ENCODE results near the gene RBM26.

The RBM26 gene

DNA sequence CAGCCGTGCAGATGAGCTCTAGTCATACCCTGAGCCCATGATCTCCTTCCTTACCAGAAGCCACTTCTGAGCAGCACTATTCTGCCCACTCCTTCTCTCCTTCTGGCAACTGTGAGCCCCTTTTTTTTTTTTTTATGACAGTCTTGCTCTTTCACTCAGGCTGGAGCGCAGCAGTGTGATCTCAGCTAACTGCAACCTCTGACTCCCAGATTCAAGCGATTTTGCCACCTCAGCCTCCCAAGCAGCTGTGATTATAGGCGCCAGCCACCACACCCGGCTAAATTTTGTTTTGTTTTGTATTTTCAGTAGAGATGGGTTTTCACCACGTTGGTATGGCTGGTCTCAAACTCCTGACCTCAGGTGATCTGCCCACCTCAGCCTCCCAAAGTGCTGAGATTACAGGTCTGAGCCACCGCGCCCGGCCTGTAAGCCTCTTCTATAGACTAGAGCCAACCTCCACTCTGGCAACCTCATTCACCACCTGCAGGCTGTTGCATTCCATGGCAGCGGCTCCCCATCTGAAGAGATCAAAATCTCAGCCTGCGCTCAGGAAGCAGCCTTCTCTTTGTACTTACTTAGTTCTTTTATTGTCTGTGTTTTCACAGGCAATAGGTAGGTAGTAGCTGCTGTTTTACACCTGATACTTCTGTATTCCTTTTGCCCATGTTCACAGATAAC is 40.1 kb upstream of the RBM26 start (continued):
- TF ChIP-seq, protein P1, sequence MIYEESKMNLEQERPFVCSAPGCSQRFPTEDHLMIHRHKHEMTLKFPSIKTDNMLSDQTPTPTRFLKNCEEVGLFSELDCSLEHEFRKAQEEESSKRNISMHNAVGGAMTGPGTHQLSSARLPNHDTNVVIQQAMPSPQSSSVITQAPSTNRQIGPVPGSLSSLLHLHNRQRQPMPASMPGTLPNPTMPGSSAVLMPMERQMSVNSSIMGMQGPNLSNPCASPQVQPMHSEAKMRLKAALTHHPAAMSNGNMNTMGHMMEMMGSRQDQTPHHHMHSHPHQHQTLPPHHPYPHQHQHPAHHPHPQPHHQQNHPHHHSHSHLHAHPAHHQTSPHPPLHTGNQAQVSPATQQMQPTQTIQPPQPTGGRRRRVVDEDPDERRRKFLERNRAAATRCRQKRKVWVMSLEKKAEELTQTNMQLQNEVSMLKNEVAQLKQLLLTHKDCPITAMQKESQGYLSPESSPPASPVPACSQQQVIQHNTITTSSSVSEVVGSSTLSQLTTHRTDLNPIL (CRISPR knock-in tag; IDR thresholded peaks at IDR 0.05; ENCODE audit: low read depth) = no peak
- no peak for TF ChIP-seq ZC3H10 (CRISPR knock-in tag; IDR thresholded peaks at IDR 0.05)
- no peak for TF ChIP-seq ISL1 (CRISPR knock-in tag; IDR thresholded peaks at IDR 0.05)
- no peak for TF ChIP-seq PATZ1 (CRISPR knock-in tag; IDR thresholded peaks at IDR 0.05; ENCODE audit: borderline replicate concordance)
- no peak for TF ChIP-seq ARNTL (CRISPR knock-in tag; IDR thresholded peaks at IDR 0.05; ENCODE audit: borderline replicate concordance, low read depth)
- TF ChIP-seq PPARA (CRISPR knock-in tag; IDR thresholded peaks at IDR 0.05; ENCODE audit: borderline replicate concordance) = no peak

DNA sequence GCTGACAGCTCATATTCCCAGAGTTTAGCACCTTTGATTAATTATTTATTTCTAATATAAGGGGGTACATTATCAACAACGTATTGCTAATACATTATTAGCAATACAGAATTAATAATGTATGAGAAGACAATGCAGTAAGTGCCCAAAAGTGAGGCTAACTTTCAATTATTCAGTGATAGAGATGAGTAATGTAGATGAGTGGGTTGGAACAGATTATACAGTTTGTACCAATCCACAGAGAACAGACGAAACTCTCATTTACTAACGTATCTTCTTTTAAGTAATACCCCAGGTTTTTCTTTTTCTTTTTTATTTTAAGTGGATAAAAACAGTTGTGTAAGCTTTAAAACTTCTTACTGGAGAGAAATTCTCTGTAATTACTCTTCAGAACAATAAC is 36.7 kb upstream of the RBM26 start:
- ATAC-seq = no peak
- TF ChIP-seq RARB (CRISPR knock-in tag; IDR thresholded peaks at IDR 0.05) (no peak), TOX (CRISPR knock-in tag; IDR thresholded peaks at IDR 0.05; ENCODE audit: borderline replicate concordance) (no peak), PPARA (CRISPR knock-in tag; IDR thresholded peaks at IDR 0.05; ENCODE audit: borderline replicate concordance) (no peak), GLIS3 (CRISPR knock-in tag; IDR thresholded peaks at IDR 0.05) (no peak), ZFP3 (CRISPR knock-in tag; IDR thresholded peaks at IDR 0.05) (no peak), ZC3H10 (CRISPR knock-in tag; IDR thresholded peaks at IDR 0.05) (no peak), ISL1 (CRISPR knock-in tag; IDR thresholded peaks at IDR 0.05) (no peak), CSDC2 (CRISPR knock-in tag; IDR thresholded peaks at IDR 0.05) (no peak), ESRRG (CRISPR knock-in tag; IDR thresholded peaks at IDR 0.05) (no peak), ZNF70 (CRISPR knock-in tag; IDR thresholded peaks at IDR 0.05) (no peak), TCF4 (CRISPR knock-in tag; IDR thresholded peaks at IDR 0.05; ENCODE audit: borderline replicate concordance) (no peak), BACH2 (CRISPR knock-in tag; IDR thresholded peaks at IDR 0.05; ENCODE audit: borderline replicate concordance) (no peak), OSR1 (CRISPR knock-in tag; IDR thresholded peaks at IDR 0.05) (no peak), ARNTL (CRISPR knock-in tag; IDR thresholded peaks at IDR 0.05; ENCODE audit: borderline replicate concordance, low read depth) (no peak), ZNF8 (CRISPR knock-in tag; IDR thresholded peaks at IDR 0.05) (no peak)
- TF ChIP-seq, protein P2, sequence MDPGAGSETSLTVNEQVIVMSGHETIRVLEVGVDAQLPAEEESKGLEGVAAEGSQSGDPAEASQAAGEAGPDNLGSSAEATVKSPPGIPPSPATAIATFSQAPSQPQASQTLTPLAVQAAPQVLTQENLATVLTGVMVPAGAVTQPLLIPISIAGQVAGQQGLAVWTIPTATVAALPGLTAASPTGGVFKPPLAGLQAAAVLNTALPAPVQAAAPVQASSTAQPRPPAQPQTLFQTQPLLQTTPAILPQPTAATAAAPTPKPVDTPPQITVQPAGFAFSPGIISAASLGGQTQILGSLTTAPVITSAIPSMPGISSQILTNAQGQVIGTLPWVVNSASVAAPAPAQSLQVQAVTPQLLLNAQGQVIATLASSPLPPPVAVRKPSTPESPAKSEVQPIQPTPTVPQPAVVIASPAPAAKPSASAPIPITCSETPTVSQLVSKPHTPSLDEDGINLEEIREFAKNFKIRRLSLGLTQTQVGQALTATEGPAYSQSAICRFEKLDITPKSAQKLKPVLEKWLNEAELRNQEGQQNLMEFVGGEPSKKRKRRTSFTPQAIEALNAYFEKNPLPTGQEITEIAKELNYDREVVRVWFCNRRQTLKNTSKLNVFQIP (CRISPR knock-in tag; IDR thresholded peaks at IDR 0.05; ENCODE audit: borderline replicate concordance, low read depth) = no peak

- no peak for ATAC-seq
These were observed 36.2 kb upstream of the RBM26 start for GRCh38 chr13:79442221-79442620.

More at GRCh38 chr13:79442221-79442620, 36.2 kb upstream of the RBM26 start:
- TF ChIP-seq ARNTL (CRISPR knock-in tag; IDR thresholded peaks at IDR 0.05; ENCODE audit: borderline replicate concordance, low read depth) (no peak), BACH2 (CRISPR knock-in tag; IDR thresholded peaks at IDR 0.05; ENCODE audit: borderline replicate concordance) (no peak), OSR1 (CRISPR knock-in tag; IDR thresholded peaks at IDR 0.05) (no peak), ESRRG (CRISPR knock-in tag; IDR thresholded peaks at IDR 0.05) (no peak), TCF4 (CRISPR knock-in tag; IDR thresholded peaks at IDR 0.05; ENCODE audit: borderline replicate concordance) (no peak), ISL1 (CRISPR knock-in tag; IDR thresholded peaks at IDR 0.05) (no peak), ZNF70 (CRISPR knock-in tag; IDR thresholded peaks at IDR 0.05) (no peak), TOX (CRISPR knock-in tag; IDR thresholded peaks at IDR 0.05; ENCODE audit: borderline replicate concordance) (no peak), SNAI2 (CRISPR knock-in tag; IDR thresholded peaks at IDR 0.05) (no peak), PATZ1 (CRISPR knock-in tag; IDR thresholded peaks at IDR 0.05; ENCODE audit: borderline replicate concordance) (no peak)
- TF ChIP-seq, protein P3, sequence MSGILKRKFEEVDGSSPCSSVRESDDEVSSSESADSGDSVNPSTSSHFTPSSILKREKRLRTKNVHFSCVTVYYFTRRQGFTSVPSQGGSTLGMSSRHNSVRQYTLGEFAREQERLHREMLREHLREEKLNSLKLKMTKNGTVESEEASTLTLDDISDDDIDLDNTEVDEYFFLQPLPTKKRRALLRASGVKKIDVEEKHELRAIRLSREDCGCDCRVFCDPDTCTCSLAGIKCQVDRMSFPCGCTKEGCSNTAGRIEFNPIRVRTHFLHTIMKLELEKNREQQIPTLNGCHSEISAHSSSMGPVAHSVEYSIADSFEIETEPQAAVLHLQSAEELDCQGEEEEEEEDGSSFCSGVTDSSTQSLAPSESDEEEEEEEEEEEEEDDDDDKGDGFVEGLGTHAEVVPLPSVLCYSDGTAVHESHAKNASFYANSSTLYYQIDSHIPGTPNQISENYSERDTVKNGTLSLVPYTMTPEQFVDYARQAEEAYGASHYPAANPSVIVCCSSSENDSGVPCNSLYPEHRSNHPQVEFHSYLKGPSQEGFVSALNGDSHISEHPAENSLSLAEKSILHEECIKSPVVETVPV (CRISPR knock-in tag; IDR thresholded peaks at IDR 0.05) = no peak
- TF ChIP-seq, protein P2 (CRISPR knock-in tag; IDR thresholded peaks at IDR 0.05; ENCODE audit: borderline replicate concordance, low read depth) = no peak
